Liver (tissue), 9 donors: ENCODE data around the gene PDRG1. TPM values are rescaled to one million over a fixed set of nuclear protein-coding genes. Genes with fewer than 3 reads are reported as not detected.

Experiments
- DNase-seq: peaks from one replicate; pipeline ENCODE4 v3.0.0-alpha.2; 2017; ENCODE audit warnings: low spot score
- H3K27ac ChIP-seq, 2 donors: one replicate each; pipeline ENCODE4 v1.7.0; 2013; ENCODE audit warnings: inconsistent platforms in 2 of 2, low read length in 2 of 2, control low read depth in 1 of 2, low read depth in 1 of 2, mild to moderate bottlenecking in 1 of 2
- H3K27me3 ChIP-seq, 4 donors: one replicate each; pipeline versions ENCODE4 v1.6.1 to v1.7.0; 2013; ENCODE audit warnings: low read length in 3 of 4, inconsistent platforms in 1 of 4, mild to moderate bottlenecking in 1 of 4, moderate library complexity in 1 of 4; ENCODE audit not compliant: control insufficient read depth in 4 of 4, insufficient read depth in 4 of 4
- H3K36me3 ChIP-seq, 4 donors: one replicate each; pipeline versions ENCODE4 v1.6.1 to v1.7.0; 2013; ENCODE audit warnings: low read length in 3 of 4, mild to moderate bottlenecking in 3 of 4, low read depth in 1 of 4, moderate library complexity in 1 of 4; ENCODE audit not compliant: control insufficient read depth in 4 of 4, insufficient read depth in 3 of 4
- H3K4me1 ChIP-seq, 4 donors: one replicate each; pipeline versions ENCODE4 v1.6.1 to v1.7.0; 2013; ENCODE audit warnings: low read length in 3 of 4, mild to moderate bottlenecking in 3 of 4, moderate library complexity in 1 of 4; ENCODE audit not compliant: control insufficient read depth in 4 of 4, insufficient read depth in 4 of 4
- H3K4me3 ChIP-seq, 3 donors: one replicate each; pipeline versions ENCODE4 v1.6.1 to v1.7.0; 2013; ENCODE audit warnings: low read length in 3 of 3, control low read depth in 1 of 3, low read depth in 1 of 3, mild to moderate bottlenecking in 1 of 3
- H3K9ac ChIP-seq, 2 donors: one replicate each; pipeline ENCODE4 v1.7.0; 2013; ENCODE audit warnings: low read length in 2 of 2, mild to moderate bottlenecking in 2 of 2, moderate library complexity in 2 of 2, control low read depth in 1 of 2, low read depth in 1 of 2
- H3K9me3 ChIP-seq, 4 donors: one replicate each; pipeline versions ENCODE4 v1.6.1 to v1.7.0; 2013; ENCODE audit warnings: low read length in 3 of 4; ENCODE audit not compliant: control insufficient read depth in 4 of 4
- ATF3 ChIP-seq: IDR thresholded peaks from 2 replicates; pipeline ENCODE4 v1.6.1; 2016; ENCODE audit warnings: antibody characterized with exemption
- CTCF ChIP-seq: fragments of 150-350 bp; IDR thresholded peaks from 2 replicates; pipeline ENCODE4 v1.5.1; 2017; ENCODE audit warnings: improper control_type of control experiment, low read depth, low read length; ENCODE audit not compliant: missing input control
- EGR1 ChIP-seq, 2 donors: IDR thresholded peaks; 2 replicates each; pipeline ENCODE4 v1.6.1; 2016 to 2018; ENCODE audit warnings: antibody characterized with exemption in 2 of 2, low read depth in 2 of 2
- FOXA1 ChIP-seq: IDR thresholded peaks from 2 replicates; pipeline ENCODE4 v1.6.1; 2016; ENCODE audit warnings: antibody characterized with exemption
- FOXA2 ChIP-seq: IDR thresholded peaks from 2 replicates; pipeline ENCODE4 v1.6.1; 2016; ENCODE audit warnings: antibody characterized with exemption
- GABPA ChIP-seq, 2 donors: IDR thresholded peaks in 1 of 2; conservative IDR thresholded peaks in 1 of 2; 2 replicates each; pipeline ENCODE4 v1.6.1; 2016; ENCODE audit warnings: antibody characterized with exemption in 2 of 2, mild to moderate bottlenecking in 1 of 2, moderate library complexity in 1 of 2
- HNF4A ChIP-seq, 2 donors: conservative IDR thresholded peaks; 2 replicates each; pipeline ENCODE4 v1.6.1; 2016; ENCODE audit warnings: antibody characterized with exemption in 2 of 2, mild to moderate bottlenecking in 2 of 2
- HNF4G ChIP-seq: IDR thresholded peaks from 2 replicates; pipeline ENCODE4 v1.6.1; 2016; ENCODE audit warnings: antibody characterized with exemption
- JUND ChIP-seq, 2 donors: IDR thresholded peaks; 2 replicates each; pipeline ENCODE4 v1.6.1; 2016; ENCODE audit warnings: antibody characterized with exemption in 2 of 2
- NR2F2 ChIP-seq: IDR thresholded peaks from 2 replicates; pipeline ENCODE4 v1.6.1; 2016; ENCODE audit warnings: antibody characterized with exemption
- RAD21 ChIP-seq, 2 donors: IDR thresholded peaks; 2 replicates each; pipeline ENCODE4 v1.6.1; 2016; ENCODE audit warnings: antibody characterized with exemption in 2 of 2, mild to moderate bottlenecking in 2 of 2
- REST ChIP-seq: IDR thresholded peaks from 2 replicates; pipeline ENCODE4 v1.6.1; 2016; ENCODE audit warnings: antibody characterized with exemption, mild to moderate bottlenecking
- RXRA ChIP-seq, 2 donors: IDR thresholded peaks; 2 replicates each; pipeline ENCODE4 v1.6.1; 2017 to 2018; ENCODE audit warnings: antibody characterized with exemption in 2 of 2, mild to moderate bottlenecking in 1 of 2
- SP1 ChIP-seq: IDR thresholded peaks from 2 replicates; pipeline ENCODE4 v1.6.1; 2018; ENCODE audit warnings: antibody characterized with exemption, mild to moderate bottlenecking
- TAF1 ChIP-seq: conservative IDR thresholded peaks from 2 replicates; pipeline ENCODE4 v1.6.1; 2016; ENCODE audit warnings: antibody characterized with exemption, mild to moderate bottlenecking
- YY1 ChIP-seq: IDR thresholded peaks from 2 replicates; pipeline ENCODE4 v1.6.1; 2016; ENCODE audit warnings: antibody characterized with exemption, mild to moderate bottlenecking
- WGBS: extraction: QIAGEN DNeasy Blood & Tissue Kit; methylation state at CpG from one replicate; pipeline ENCODE4 v1.1.7; 2013; 5-methylcytosine and 5-hydroxymethylcytosine counted together
- polyA plus RNA-seq, 2 donors: library from polyadenylated mRNA; stranded (reverse) in 1 of 2; unstranded in 1 of 2; fragments of 200-250 nt in 1 of 2; fragments of >200 nt in 1 of 2; fragmentation: Nextera tagmentation in 1 of 2; extraction: Ambion mirVana in 1 of 2; gene quantifications; one replicate each; pipeline versions ENCODE4 v1.2.1 to v1.2.3, GENCODE V29; 2013 to 2015
- total RNA-seq, 2 donors: library from RNA; depleted of rRNA; stranded (reverse); fragments of >200 nt; gene quantifications; one replicate each; pipeline ENCODE4 v1.2.3, GENCODE V29; 2014
- TF ChIP-seq, protein P1 (sequence below): IDR thresholded peaks from 2 replicates; pipeline ENCODE4 v1.6.1; 2016; ENCODE audit warnings: antibody characterized with exemption
- TF ChIP-seq, protein P2 (sequence below): IDR thresholded peaks from 2 replicates; pipeline ENCODE4 v1.6.1; 2016; ENCODE audit warnings: antibody characterized with exemption
- donor health status: healthy.
- donor health status: healthy.
- donor health status: healthy.
- donor health status: healthy.
- donor health status: healthy.

The PDRG1 gene
- total and polyA plus RNA-seq, 4 donors: 2.2 to 8.0 (median 3.6) TPM

DNA sequence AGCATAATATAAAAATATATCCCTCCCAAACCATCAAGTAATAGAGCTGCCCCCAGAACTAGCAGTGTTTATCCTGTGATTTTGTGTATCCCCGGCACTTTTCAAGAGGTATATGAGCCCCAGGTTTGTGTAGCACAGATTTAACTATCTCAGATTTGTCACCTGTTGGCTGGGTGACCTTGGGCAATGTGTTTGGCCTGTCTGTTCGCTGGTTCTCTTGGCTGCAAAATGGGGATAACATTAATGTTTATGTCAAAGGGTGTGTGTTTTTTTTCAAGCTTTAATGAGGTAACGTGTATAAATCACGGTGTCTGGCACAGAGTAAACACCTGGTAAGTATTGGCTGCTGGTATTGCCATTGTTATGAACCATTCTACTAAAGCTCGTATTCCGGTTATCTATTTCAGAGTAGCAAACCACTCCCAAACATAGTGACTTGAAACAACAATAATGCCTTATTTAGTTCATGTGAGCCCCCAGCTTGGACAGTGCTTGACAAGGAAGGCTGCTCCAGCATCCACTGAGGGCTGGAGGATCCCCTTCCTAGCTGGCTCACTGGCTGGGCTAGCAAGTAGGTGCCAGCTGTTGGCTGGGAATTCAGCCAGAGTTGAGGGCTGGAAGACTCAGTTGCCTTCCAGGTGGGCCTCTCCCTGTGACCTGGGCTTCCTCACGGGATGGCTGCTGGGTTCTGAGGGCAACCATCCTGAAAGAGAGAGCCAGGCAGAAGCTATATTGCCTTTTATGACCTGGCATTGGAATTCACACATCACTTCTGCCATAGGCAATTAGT lies 36.2 kb downstream of the PDRG1 start:
- Histone ChIP-seq H3K4me1 (no peaks in the 10 kb centered on the region), H3K27me3 (peaks cover 0 to 7% (median 0%) of the 10 kb centered on the region in 4 donors), H3K9me3 (no peaks in the 10 kb centered on the region), H3K27ac (no peak overlapping the region), H3K4me3 (no peak overlapping the region), H3K9ac (no peak overlapping the region), H3K36me3 (no peaks in the 10 kb centered on the region)
- DNase-seq: no peak
- no peak for TF ChIP-seq EGR1 (IDR thresholded peaks at IDR 0.05; ENCODE audit: low read depth in 2 of 2)
- no peak for TF ChIP-seq RXRA (IDR thresholded peaks at IDR 0.05)
- TF ChIP-seq REST: no peak
- no peak for TF ChIP-seq ATF3
- TF ChIP-seq YY1: no peak
- no peak for TF ChIP-seq GABPA (IDR thresholded peaks at IDR 0.05 in 1 of 2, conservative IDR thresholded peaks at IDR 0.05 in 1 of 2)
- TF ChIP-seq FOXA2: no peak
- TF ChIP-seq FOXA1: no peak
- TF ChIP-seq, protein P1, sequence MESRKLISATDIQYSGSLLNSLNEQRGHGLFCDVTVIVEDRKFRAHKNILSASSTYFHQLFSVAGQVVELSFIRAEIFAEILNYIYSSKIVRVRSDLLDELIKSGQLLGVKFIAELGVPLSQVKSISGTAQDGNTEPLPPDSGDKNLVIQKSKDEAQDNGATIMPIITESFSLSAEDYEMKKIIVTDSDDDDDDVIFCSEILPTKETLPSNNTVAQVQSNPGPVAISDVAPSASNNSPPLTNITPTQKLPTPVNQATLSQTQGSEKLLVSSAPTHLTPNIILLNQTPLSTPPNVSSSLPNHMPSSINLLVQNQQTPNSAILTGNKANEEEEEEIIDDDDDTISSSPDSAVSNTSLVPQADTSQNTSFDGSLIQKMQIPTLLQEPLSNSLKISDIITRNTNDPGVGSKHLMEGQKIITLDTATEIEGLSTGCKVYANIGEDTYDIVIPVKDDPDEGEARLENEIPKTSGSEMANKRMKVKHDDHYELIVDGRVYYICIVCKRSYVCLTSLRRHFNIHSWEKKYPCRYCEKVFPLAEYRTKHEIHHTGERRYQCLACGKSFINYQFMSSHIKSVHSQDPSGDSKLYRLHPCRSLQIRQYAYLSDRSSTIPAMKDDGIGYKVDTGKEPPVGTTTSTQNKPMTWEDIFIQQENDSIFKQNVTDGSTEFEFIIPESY: no peak
- no peak for TF ChIP-seq RAD21 (IDR thresholded peaks at IDR 0.05)
- TF ChIP-seq, protein P2, sequence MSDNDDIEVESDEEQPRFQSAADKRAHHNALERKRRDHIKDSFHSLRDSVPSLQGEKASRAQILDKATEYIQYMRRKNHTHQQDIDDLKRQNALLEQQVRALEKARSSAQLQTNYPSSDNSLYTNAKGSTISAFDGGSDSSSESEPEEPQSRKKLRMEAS: no peak
- TF ChIP-seq HNF4A (conservative IDR thresholded peaks at IDR 0.05): no peak
- TF ChIP-seq SP1: no peak
- TF ChIP-seq TAF1: no peak
- no peak for TF ChIP-seq CTCF
- no peak for TF ChIP-seq HNF4G
- TF ChIP-seq JUND (IDR thresholded peaks at IDR 0.05): no peak
- no peak for TF ChIP-seq NR2F2
- 78% methylated on average over 7 of the region's 7 CpGs for WGBS
